Measurements from ENCODE around the gene KRTAP9-6.
"Not testable (repeated sequence)": the region's sequence is repeated elsewhere in the genome, so short reads cannot be mapped to it uniquely, and the experiment has no call there.

KRTAP9-6 gene

GRCh38 chr17:41271858-41272257, 6.7 kb downstream of the KRTAP9-6 start:
- DNase-seq, result no peak

- DNase-seq, result not testable (repeated sequence)
These were observed 10.5 kb downstream of the KRTAP9-6 start, which contains the start of gene KRTAP9-7 for GRCh38 chr17:41275648-41276190. KRTAP9-7 (plus strand) TSS chr17:41275698; CDS start chr17:41275698, 0 bp downstream.

- no peak for DNase-seq
These were observed 13.2 kb downstream of the KRTAP9-6 start for GRCh38 chr17:41278176-41278955.

DNA sequence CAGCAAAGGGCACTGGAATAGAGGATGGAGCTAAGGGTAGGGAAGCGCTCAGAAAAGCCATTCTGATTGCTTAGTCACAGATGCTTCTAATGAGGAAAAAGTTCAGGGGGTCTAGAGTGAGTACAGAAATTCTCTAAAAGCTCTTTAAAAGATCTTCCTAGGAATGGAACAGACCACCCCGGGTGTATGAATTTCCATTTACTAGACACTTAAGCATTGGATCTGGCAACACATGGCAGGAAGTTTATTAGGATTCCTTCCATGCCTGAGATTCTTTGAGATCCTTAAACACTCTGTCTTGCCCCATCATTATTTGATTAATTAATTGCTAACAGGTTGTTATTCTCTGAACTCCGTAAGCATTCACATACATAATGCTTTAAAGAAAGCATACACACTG, 18.9 kb downstream of the KRTAP9-6 start:
- DNase-seq, result no peak

DNA sequence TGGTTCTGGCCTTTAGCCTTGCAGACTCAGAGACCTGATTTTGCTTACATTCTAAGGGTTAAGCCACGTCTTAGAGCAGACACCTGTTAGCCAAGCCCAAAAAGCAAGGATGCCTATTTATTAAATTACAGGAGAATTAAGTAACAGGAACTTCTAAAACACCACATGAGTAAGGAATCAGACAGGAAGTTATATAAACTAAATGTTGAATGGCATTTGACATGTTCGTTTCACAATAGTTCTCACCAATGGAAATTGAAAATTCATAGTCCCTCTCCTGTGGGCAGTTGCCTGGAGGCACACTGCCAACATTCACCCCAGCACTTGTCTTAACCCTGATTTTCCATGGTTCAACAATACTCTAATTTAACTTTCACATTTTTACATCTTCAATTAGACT, 19.4 kb downstream of the KRTAP9-6 start:
- DNase-seq, result no peak

DNA sequence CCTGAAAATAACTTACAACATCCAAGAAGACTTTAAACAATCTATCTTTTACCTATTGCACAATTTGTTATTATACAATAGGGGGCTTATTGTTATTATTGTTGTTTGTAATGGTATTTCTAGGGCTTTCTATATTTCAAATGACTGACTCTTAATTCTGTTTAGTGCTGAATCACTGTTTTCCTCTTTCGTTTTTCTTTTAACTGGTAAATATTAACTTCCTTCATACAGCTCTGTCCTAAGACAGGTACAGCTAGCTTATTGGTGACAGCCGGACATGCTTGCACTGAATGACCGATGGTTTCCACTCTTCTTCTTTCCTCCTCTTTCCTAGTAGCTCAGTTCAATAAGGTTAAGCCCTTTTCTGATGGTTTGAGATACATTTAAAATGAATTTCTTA, 21.9 kb downstream of the KRTAP9-6 start:
- DNase-seq, result no peak

- no peak for DNase-seq
These were observed 28.8 kb downstream of the KRTAP9-6 start for GRCh38 chr17:41294016-41294415.

- DNase-seq, result no peak
These were observed 31.7 kb downstream of the KRTAP9-6 start for GRCh38 chr17:41296846-41297245.

DNA sequence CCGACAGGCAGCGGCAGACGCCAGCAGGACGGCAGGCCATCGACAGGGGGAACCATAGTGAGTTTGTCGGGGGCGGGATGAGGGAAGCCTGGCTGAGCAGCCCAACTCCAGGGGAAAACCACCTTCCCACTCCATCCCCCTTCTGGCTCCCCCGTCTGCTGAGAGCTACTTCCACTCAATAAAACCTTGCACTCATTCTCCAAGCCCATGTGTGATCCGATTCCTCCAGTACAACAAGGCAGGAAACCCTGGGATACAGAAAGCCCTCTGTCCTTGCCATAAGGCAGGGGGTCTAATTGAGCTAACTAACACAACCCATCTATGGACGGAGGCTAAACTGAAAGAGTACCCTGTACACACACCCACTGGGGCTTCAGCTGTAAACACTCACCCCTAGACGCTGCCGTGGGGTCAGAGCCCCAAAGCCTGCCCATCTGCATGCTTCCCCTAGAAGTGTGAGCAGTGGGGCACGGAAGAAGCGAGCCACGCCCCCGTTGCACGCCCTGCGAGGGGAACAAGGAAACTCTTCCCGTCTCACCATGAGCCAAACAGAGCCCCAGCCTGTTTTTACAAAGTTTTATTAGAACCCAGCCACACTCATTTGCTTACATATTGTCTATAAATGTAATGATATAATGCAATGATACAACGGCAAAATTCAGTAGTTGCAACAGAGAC, 33.4 kb downstream of the KRTAP9-6 start:
- no peak for DNase-seq

- DNase-seq, result no peak
These were observed 36.1 kb downstream of the KRTAP9-6 start for GRCh38 chr17:41301204-41301790.

DNA sequence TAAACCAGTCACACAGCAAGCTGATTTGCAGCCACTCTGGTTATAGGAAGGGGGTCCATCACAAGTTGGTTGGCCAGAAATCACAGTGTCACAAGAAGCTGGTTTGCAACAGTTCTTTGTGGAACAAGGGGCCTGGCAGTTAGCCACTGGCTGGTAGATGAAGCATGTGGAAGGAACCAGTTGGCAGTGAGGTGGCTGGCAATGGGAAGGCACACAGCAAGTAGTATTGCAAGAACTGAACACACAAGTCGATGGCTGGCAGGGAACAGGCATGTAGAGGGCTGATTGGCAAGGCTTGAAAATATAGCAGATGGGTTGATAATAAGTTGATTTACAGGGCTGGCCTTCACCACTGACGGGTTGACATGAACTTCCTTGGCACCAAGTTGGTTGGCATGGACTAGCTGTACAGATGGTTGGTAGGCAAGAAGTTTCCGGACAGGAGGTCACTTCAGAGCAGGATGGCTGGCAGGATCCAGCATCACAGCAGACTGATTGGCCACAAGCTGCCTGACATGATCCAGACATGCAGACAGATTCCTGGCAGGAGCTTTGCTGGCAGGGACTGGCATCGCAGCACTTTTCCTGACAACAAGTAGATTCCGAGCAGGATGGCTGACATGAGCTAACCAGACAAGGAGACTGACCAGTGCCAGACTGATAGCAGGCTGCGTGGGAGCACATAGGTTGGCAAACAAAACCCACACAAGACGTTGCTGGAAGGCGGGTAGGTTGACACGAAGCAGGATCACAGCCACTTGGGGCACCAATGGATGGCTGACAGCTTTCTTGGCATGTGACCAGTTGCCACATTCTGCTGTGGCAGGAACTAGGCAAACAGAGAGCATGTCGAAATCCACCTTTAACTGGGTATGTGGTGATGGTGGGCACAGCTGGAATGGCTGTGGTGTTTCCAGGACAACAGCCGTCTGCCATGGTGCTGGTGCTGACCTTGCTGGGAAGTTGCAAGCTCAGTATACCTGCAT, 37.0 kb downstream of the KRTAP9-6 start, which contains the start of gene KRTAP29-1:
TSS of gene KRTAP29-1 (minus strand) at position 936 of the 986 bp plus-strand sequence. CDS start at position 936, 0 bp downstream.
- no peak for DNase-seq

GRCh38 chr17:41302981-41303380, 37.8 kb downstream of the KRTAP9-6 start:
- no peak for DNase-seq

DNA sequence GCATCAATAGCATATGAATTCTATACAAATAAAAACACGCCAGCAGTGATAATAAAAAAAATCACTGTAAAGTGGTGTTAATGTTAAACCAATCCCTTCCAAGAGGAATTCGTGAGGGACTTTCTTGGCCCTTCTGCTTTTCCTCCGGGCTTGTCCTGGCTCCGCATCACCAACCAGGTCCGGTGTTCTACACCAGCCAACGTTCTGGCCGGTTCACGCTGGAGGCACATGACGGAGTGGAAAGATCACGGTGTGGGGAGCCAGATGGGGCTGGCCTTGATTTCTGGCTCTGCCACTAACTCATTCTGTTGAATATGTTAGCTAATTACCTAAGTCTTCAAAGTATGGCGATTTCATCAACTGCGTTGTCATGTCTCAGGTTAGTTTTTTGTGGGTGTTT, 38.9 kb downstream of the KRTAP9-6 start:
- DNase-seq, result no peak

DNA sequence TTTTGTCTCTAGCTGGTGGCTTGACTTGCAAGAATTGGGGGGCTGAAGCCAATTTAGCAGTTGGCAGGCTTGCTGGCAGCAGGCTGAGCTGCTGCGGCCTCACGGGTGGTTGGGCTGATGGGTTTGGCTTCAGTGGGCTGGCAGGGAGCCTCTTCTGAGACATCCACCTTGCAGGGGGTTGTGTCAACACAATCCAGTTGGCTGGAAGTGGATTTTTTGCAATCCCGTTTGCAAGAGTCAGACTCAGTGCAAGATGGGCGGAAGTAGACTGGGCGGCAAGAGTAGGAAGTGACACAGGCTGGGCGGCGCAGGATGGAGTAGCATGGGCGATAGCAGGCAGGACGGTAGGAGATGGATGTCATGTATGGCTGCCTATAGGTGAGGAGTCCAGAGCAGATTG, 42.5 kb downstream of the KRTAP9-6 start:
- DNase-seq, result no peak

- DNase-seq, result peak; percentile 51
These were observed 43.2 kb downstream of the KRTAP9-6 start for GRCh38 chr17:41308251-41308917.

- DNase-seq, result no peak
These were observed 43.8 kb downstream of the KRTAP9-6 start, which contains the start of gene KRTAP16-1 for GRCh38 chr17:41308918-41309359. KRTAP16-1 (minus strand) TSS chr17:41309309; CDS start chr17:41309253, 56 bp downstream.

DNA sequence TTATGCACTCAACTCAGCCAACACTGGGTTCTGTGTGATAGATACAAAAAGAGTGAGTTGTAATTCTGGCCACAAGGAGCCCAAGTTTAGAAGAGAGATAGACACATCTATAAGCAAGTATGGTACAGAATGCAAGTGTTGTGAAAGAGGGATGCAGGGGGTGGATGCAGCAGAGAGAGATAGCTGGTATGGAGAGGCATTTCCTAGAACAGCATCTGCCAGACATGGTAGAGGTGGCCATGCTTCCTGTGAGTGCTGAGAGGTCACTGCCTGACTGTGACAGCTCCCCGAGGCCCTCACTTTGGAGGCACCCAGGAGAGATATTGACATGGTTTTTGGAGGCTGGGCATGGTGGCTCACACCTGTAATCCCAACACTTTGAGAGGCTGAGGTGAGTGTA, 45.9 kb downstream of the KRTAP9-6 start:
- no peak for DNase-seq

DNA sequence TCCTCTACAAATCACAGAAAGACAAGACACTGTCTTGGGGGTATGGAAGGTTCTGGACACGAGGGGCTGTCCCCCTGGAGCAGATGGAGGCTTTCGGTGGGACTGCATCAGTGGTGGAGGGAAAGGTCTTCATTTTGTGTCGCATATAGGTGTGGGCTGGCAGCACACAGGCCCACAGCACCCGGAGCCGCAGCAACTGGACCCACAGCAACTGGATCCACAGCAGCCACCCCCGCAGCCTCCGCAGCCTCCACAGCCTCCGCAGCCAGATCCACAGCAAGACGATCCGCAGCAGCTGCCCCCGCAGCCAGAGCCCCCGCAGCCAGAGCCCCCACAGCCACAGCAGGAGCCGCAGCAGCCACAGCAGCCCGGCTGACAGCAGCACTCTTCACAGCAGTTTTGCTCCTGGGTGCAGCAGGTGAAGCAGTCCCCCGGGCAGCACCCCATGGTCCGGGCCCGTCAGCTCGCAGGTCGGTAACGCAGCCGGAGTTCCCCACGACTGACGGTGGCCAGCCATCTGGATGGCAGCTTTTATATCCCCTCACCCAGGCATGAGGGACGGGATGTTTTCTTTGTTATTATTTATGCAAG, 50.1 kb downstream of the KRTAP9-6 start, which contains the start of gene KRTAP17-1:
TSS of gene KRTAP17-1 (minus strand) at position 507 of the 591 bp plus-strand sequence. CDS start at position 447, 60 bp downstream.
- no peak for DNase-seq
